ENCODE data around the gene COA6. TPM values are rescaled to one million over a fixed set of nuclear protein-coding genes. Genes with fewer than 3 reads are reported as not detected.

The COA6 gene
- polyA plus RNA-seq, 2 of the 4 experiments (the other 2 are of a cell fraction), result 102 to 133 TPM

DNA sequence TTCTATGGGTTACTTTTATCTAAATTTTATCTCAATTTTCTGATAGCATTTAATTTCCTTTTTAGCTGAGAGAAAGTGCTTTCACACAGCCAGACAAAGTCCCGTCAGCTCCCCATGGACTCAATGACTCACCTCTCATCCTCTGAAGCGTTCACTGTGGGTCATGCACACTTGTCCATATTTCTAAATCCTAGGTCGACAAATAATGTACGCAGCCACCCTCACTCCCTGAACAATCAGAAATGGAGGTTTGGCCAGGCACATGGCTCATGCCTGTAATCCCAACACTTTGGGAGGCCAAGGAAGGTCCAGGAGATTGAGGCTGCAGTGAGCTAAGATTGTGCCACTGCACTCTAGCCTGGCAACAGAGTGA is 42.4 kb upstream of the COA6 start:
- CTCF ChIA-PET, result interaction anchor here (0.8 to 1.3 kb wide), 4 partner anchors 14 to 216 kb away, joined by 3 to 7 read pairs (median 4); no protein-coding TSS in a partner anchor
- Histone ChIP-seq H3K4me2 (no peak overlapping the region), H3K4me3 (no peak overlapping the region), H3K9me3 (peaks cover 8% of the 10 kb centered on the region; the same call in 2 of the 3 replicates), H3K4me1 (0 out of 3 replicates have a peak, but pooled peaks cover 5% of the 10 kb centered on the region), H3K27ac (no peak overlapping the region)
- FAIRE-seq, result no peak
- WGBS (ENCODE audit: missing lambda C conversion rate), result 74% methylated on average over 4 of the region's 4 CpGs
- POLR2A ChIA-PET, result no interaction called here
- no peak for DNase-seq (ENCODE audit: low read depth in 1 of 2, low spot score in 1 of 2)
- no peak for ATAC-seq
- TF ChIP-seq NR3C1 (IDR thresholded peaks at IDR 0.05), result no peak
- TF ChIP-seq, protein P1, sequence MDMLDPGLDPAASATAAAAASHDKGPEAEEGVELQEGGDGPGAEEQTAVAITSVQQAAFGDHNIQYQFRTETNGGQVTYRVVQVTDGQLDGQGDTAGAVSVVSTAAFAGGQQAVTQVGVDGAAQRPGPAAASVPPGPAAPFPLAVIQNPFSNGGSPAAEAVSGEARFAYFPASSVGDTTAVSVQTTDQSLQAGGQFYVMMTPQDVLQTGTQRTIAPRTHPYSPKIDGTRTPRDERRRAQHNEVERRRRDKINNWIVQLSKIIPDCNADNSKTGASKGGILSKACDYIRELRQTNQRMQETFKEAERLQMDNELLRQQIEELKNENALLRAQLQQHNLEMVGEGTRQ (IDR thresholded peaks at IDR 0.05), result no peak
- no peak for TF ChIP-seq HDAC2 (IDR thresholded peaks at IDR 0.05)
- TF ChIP-seq EHF (CRISPR knock-in tag; IDR thresholded peaks at IDR 0.05), result no peak
- TF ChIP-seq POLR2A (IDR thresholded peaks at IDR 0.05; ENCODE audit: low read length), result no peak
- no peak for TF ChIP-seq FOSL2 (IDR thresholded peaks at IDR 0.05)
- TF ChIP-seq FOSL2 (CRISPR knock-in tag; IDR thresholded peaks at IDR 0.05), result no peak
- no peak for TF ChIP-seq TFCP2L1 (CRISPR knock-in tag; IDR thresholded peaks at IDR 0.05)

DNA sequence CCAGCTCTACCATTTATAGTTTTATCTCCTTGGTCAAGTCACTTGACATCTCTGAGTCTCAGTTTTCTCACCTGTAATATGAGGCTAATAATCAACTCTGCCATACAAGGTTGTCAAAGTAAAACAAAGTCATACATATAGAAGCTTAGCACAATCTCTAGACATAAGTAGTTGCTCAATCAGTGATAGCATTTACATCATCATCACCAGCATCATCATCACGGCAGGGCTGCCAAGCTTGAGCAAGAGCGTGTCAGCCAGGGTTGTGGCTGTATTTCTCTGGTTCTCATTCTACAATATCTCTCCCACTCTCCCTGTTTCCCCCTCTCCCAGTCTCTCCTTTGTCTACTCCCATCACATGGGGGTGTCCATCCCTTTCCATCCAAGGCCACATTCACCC is 41.7 kb upstream of the COA6 start:
- CTCF ChIA-PET, result interaction anchor here (0.8 to 1.3 kb wide), 3 partner anchors 15 to 152 kb away, joined by 3 to 7 read pairs (median 4); no protein-coding TSS in a partner anchor
- H3K27ac ChIP-seq, result peak overlapping the region in 1 of 2 experiments; percentile 23; a peak in 1 of 6 replicates
- TF ChIP-seq CEBPB (IDR thresholded peaks at IDR 0.05) (peak; percentile 33 to 46; a peak in 2 of 4 replicates), JUN (IDR thresholded peaks at IDR 0.05) (no peak)
- H3K9me3 ChIP-seq, result peaks cover 15% of the 10 kb centered on the region; the same call in 2 of the 3 replicates
- no peak overlapping the region for H3K4me3 ChIP-seq
- no peak overlapping the region for H3K4me2 ChIP-seq
- ATAC-seq, result no peak
- POLR2A ChIA-PET, result no interaction called here
- no peak for FAIRE-seq
- H3K4me1 ChIP-seq, result 0 out of 3 replicates have a peak, but pooled peaks cover 5% of the 10 kb centered on the region
- DNase-seq (ENCODE audit: low read depth in 1 of 2, low spot score in 1 of 2), result no peak
- WGBS (ENCODE audit: missing lambda C conversion rate), result 73% methylated on average over 2 of the region's 2 CpGs

DNA sequence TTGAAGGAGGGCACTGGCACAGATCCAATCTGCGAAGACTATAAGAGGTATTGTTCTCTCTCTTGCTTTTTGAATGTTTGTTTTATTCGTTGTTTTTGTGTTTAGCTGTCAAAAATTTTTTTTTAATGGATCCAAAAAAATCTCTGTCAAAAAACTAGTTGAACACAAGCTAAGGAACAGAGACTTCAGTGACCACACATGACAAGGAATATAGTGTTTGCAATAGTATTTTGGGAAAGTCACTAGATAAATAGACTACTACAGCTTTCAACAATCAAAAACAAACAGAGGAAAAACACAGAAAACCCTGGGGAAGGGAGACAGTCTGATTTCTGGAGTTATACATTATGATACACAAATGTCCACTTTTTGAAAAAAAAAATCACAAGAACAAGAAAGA is 36.9 kb upstream of the COA6 start:
- 39% methylated on average over 2 of the region's 2 CpGs for WGBS (ENCODE audit: missing lambda C conversion rate)
- DNase-seq (ENCODE audit: low read depth in 1 of 2, low spot score in 1 of 2), result no peak
- no peak overlapping the region for H3K4me3 ChIP-seq
- POLR2A ChIA-PET, result interaction anchor here (0.6 to 1.1 kb wide), 2 partner anchors 21 to 880 kb away, joined by 3 read pairs; no protein-coding TSS in a partner anchor
- peaks cover 48% of the 10 kb centered on the region for H3K9me3 ChIP-seq
- TF ChIP-seq TP53 (CRISPR knock-in tag; IDR thresholded peaks at IDR 0.05), result no peak
- TF ChIP-seq HOXB13 (CRISPR knock-in tag; IDR thresholded peaks at IDR 0.05; ENCODE audit: low read depth), result no peak
- TF ChIP-seq, protein P2, sequence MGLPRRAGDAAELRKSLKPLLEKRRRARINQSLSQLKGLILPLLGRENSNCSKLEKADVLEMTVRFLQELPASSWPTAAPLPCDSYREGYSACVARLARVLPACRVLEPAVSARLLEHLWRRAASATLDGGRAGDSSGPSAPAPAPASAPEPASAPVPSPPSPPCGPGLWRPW (IDR thresholded peaks at IDR 0.05), result no peak
- TF ChIP-seq ZC3H11A (IDR thresholded peaks at IDR 0.05), result no peak
- TF ChIP-seq, protein P3, sequence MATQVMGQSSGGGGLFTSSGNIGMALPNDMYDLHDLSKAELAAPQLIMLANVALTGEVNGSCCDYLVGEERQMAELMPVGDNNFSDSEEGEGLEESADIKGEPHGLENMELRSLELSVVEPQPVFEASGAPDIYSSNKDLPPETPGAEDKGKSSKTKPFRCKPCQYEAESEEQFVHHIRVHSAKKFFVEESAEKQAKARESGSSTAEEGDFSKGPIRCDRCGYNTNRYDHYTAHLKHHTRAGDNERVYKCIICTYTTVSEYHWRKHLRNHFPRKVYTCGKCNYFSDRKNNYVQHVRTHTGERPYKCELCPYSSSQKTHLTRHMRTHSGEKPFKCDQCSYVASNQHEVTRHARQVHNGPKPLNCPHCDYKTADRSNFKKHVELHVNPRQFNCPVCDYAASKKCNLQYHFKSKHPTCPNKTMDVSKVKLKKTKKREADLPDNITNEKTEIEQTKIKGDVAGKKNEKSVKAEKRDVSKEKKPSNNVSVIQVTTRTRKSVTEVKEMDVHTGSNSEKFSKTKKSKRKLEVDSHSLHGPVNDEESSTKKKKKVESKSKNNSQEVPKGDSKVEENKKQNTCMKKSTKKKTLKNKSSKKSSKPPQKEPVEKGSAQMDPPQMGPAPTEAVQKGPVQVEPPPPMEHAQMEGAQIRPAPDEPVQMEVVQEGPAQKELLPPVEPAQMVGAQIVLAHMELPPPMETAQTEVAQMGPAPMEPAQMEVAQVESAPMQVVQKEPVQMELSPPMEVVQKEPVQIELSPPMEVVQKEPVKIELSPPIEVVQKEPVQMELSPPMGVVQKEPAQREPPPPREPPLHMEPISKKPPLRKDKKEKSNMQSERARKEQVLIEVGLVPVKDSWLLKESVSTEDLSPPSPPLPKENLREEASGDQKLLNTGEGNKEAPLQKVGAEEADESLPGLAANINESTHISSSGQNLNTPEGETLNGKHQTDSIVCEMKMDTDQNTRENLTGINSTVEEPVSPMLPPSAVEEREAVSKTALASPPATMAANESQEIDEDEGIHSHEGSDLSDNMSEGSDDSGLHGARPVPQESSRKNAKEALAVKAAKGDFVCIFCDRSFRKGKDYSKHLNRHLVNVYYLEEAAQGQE (IDR thresholded peaks at IDR 0.05), result no peak
- H3K27ac ChIP-seq, result no peak overlapping the region
- 0 out of 3 replicates have a peak, but pooled peaks cover 3% of the 10 kb centered on the region for H3K4me1 ChIP-seq
- no peak for ATAC-seq
- no peak overlapping the region for H3K4me2 ChIP-seq
- CTCF ChIA-PET, result interaction anchor here (0.7 to 2.0 kb wide), 3 partner anchors 10 to 27 kb away, joined by 3 to 10 read pairs (median 4); no protein-coding TSS in a partner anchor
- no peak for FAIRE-seq

DNA sequence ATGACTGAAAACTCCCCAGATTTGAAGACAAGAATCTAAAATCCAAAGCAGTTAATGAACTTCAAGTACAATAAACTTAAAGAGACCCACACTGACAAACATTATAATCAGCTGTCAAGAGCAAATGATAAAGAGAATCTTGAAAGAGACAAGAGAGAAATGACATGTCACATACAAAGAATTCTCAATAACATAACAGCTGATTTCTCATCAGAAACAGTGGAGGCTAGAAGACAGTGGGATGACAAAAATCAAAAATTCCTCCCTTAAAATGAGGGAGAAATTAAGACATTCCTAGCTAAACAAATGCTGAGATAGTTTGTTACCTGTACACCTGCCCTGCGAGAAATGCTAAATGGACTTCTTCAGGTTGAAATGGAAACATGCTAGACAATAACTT is 36.0 kb upstream of the COA6 start:
- ChIA-PET CTCF (interaction anchor here (1.3 to 2.0 kb wide), 2 partner anchors 11 to 27 kb away, joined by 4 to 10 read pairs; no protein-coding TSS in a partner anchor), POLR2A (no interaction called here)
- Histone ChIP-seq H3K4me1 (no peaks in the 10 kb centered on the region), H3K4me2 (no peak overlapping the region), H3K9me3 (peaks cover 48% of the 10 kb centered on the region), H3K27ac (no peak overlapping the region), H3K4me3 (no peak overlapping the region)
- no peak for ATAC-seq
- WGBS (ENCODE audit: missing lambda C conversion rate), result 88% methylated on average over 1 of the region's 1 CpG
- DNase-seq (ENCODE audit: low read depth in 1 of 2, low spot score in 1 of 2), result no peak
- FAIRE-seq, result no peak
- TF ChIP-seq, protein P3 (IDR thresholded peaks at IDR 0.05), result no peak
- no peak for TF ChIP-seq HOXA7 (CRISPR knock-in tag; IDR thresholded peaks at IDR 0.05)
- TF ChIP-seq MAFK (IDR thresholded peaks at IDR 0.05; ENCODE audit: partially characterized antibody), result no peak
- no peak for TF ChIP-seq ZFP36 (IDR thresholded peaks at IDR 0.05; ENCODE audit: borderline replicate concordance, partially characterized antibody)
- no peak for TF ChIP-seq FOXS1 (CRISPR knock-in tag; IDR thresholded peaks at IDR 0.05)
- TF ChIP-seq NFE2L2 (conservative IDR thresholded peaks at IDR 0.05; ENCODE audit: low read length), result no peak
- no peak for TF ChIP-seq ZNF302 (CRISPR knock-in tag; IDR thresholded peaks at IDR 0.05)
